Eye (tissue), 1 donor: ENCODE measurements around the gene VEPH1.
"Not testable (repeated sequence)": the region's sequence is repeated elsewhere in the genome, so short reads cannot be mapped to it uniquely, and the experiment has no call there.

Experiments
- DNase-seq: peaks from one replicate; pipeline ENCODE4 v3.0.0-alpha.2; 2015

VEPH1 gene

DNA sequence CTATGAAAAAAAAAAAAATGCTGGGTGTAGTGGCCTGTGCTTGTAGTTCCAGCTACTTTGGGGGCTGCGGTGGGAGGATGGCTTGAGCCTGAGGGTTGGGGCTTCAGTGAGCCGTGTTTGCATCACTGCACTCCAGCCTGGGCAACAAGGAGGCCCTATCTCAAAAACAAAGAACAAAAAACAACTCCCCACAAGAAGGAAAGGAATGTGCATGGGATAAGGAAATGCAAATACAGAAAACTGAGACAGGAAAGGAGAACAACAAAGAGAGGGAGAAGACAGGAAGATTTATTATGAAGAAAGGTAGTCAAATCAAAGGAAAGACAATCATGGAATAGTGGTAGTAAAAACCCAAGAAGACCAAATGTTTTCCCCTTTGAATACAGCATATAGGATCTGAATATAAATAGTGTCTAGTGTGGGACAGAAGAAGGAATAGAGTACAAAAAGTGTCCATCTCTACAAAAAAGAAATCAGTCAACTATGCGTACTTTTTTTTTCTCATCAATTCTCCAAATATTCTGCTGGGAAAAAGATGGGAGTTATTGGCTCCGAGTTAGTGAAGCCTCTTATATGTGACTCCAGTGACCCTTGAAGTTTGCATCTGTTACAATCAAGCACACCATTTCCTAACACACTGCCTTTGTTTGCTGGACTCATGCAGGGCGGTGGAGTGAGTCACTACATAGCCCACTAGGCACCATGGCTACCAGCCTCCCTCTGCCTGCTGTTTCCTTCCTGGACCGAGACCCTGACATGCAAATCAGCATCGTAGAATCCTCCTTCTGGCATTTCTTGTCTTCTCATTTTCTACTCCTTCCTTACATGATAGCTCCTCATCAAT, 167.8 kb downstream of the VEPH1 start:
- peak; percentile 58 for DNase-seq

DNA sequence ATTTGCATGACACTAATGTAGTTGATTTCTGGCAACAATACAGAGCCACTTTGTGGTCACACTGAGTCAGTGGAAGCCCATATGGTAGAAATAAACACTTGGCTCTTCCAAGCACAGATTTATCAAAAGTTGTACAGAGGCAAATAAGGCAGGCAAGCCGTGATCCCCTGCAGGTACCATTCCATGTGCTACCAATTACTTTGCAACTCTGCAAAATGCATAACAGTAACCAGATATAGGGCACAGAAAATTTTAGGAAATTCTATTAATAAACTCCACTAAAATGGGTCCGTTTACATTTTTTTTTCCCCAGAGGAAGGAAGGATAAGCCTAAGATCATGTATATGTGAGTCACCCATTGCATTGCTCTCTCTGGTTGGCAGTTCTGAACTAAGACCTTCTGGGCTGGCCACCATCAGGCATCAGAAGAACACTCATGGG, 169.6 kb downstream of the VEPH1 start:
- no peak for DNase-seq

DNA sequence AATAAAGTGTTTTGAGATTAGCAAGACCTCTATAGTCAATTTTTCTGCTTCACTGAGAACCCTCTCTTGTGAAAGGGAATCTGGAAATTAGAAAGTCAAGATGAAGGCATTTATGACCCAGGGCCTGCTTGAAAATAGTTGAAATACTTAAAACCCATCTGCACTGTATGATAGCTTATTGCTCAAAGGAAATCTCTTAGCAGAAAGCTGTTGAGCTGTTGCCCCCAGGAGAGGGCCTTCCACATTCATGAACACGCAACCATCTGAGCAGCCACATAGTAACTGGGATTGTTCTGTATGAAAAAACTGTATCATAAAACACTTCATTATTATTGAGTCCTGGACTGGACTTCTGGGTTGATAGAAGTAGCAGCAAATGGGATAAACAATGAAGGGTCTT, 173.0 kb downstream of the VEPH1 start:
- peak; percentile 21 for DNase-seq

DNA sequence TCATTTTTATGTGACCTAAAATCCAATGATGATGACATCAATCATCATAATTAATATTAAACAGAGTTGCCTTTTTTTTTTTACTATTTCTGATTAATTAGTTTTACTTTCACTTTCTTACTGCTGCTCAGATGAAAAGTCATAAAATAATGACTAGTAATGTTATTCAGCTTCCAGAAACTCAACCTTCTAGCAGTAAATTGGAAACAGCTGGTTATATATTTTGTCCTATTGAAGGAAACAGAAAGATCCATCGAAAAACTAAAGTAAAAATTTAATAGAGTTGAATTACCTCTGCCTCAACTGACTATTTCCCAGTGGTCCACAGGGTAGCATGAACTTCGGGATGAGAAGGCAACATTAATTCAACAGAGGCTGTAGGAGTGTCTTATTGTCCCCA, 173.7 kb downstream of the VEPH1 start:
- DNase-seq: no peak

DNA sequence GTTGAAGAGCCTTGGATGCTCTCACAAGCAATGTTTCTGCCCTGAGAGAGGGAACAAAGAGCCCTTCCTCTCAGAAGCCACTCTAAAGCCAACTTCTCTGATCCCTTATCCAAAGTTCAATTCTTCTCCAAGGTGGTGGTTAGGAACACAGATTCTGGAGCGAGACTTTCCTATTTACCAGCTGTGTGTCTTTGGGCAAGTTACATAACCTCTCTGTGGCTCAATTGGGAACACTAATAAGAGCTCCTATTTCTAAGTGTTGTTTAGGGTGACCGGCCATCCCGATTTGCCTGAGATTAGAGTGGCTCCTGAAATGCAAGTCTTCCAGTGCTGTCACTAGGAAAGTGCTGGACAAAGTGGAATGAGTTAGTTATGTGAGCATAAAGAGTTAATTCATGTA, 175.4 kb downstream of the VEPH1 start:
- no peak for DNase-seq

DNA sequence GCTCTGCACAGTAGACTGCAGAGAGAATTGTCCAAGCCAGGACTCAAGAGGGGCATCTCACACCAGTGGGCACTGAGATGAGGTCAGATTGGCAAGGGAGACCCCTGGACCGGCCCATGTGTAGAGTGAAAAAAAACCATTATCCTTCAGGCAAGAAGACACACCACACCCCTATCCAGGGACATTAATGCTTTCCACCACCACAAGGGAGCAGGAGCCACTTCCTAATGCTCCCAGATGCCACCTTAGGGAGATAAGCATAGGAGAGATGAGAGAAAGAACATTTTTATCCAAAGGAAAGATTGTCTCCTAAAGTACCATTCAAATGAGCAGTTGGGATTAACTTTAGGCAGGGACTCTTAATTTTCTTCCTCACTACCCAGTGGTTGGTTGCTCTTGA, 176.2 kb downstream of the VEPH1 start:
- no peak for DNase-seq

DNA sequence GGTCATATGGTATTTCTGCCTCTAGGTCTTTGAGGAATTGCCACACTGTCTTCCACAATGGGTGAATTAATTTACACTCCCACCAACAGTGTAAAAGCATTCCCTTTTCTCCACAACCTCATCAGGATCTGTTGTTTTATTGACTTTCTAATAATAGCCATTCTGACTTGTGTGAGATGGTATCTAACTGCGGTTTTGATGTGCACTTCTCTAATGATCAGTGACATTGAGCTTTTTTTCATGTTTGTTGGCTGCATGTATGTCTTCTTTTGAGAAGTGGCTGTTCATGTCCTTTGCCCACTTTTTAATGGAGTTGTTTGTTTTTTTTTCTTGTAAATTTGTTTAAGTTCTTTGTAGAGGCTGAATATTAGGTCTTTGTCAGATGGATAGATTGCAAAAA, 178.3 kb downstream of the VEPH1 start:
- not testable (repeated sequence) for DNase-seq

DNA sequence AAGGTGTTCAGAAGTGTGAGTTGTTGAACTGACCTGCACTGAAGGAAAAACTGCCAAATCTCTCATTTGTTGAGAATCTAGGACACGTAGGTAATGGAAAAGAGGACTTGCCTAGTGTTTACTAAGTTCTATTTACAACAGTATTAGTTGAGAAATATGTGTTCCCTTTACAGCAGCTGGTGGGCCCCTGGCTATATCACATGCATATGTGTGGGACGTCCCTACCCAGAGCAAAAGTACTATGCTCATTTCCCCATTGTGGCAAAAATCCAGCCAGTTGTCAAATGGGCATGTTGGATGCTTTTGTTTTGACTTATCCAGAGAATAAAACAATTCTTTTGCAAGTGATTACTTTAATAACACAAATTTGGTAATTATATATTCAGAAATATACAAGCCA, 179.9 kb downstream of the VEPH1 start:
- DNase-seq: no peak

DNA sequence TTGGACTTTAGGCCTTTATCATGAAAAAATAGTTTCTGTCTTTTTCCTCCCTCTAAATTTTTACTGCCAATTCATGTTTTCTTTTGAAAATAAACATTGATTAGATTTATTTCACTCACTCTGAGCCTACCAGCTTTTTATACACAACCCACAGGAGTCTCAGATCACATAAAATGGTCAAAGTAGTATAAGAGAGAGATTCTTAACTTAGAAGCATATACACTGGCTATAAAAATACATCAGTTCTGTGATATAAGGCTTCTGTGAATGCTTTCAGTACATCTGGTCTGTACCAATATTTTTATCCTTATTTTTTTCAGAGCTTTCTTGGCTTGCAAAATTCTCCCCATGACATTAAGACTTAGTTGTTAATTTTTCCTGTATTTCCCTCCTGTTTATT, 183.5 kb downstream of the VEPH1 start:
- no peak for DNase-seq

DNA sequence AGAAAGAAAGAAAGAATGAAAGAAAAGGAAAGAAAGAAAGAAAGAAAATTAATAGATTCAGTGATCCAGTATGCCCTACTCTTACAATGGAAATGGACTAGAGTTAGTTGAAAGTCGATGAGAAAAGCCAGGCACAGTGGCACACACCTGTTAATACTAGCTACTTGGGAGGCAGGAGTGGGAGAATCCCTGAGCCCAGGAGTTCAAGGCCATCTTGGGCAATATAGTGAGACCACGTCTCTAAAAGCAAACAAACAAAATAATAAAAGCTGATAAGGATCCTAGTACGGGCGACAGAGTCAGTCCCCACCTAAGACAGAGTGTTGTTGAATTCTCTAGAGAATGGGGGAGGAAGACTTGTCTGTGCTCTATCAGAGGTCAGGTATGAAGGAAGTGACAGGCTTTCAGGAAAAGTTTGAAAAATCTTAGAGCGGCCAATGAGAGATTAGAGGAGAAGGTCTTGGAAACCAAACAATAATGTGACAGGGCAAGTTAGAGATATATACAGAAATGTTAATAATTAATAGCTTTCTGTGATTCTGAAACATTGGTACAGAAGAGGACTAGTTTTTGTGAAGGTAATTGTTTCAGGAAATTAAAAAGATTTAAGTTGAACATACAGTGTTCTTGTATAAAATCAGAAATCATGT, 184.5 kb downstream of the VEPH1 start:
- no peak for DNase-seq

DNA sequence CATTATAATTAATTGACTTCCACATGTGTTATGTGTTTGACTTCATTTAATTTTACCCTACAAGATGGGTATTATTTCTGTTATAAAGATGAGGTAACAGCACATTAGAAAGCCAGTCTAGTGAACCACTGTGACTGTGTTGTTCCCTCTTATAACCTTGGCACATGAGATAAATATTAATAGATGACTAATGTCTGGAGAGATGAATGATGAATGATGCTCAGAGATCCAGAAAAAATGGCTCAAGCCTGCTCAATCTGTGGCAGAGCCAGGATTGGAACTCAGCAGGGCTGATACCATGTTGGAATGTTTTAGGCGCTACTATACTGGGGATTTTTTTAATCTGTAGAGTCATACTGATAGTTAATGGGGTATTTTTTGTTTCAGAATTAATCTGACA, 185.3 kb downstream of the VEPH1 start:
- DNase-seq: no peak

DNA sequence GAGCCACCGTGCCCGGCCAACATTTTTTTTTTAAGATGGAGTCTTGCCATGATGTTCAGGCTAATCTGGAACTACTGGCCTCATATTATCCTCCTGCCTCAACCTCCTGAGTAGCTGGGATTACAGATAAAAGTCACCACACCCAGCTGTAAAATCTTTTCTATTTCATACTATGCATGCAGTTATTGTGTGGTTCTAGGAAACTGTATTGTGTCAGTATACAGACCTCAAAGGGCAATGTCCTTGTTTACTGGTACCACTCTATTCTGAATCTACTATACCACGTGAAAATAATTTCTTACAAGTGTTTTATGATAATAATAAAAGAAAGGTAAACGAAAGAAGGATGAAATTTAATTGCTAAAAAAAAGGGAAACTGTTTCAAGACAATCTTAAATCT, 190.0 kb downstream of the VEPH1 start:
- DNase-seq: no peak

DNA sequence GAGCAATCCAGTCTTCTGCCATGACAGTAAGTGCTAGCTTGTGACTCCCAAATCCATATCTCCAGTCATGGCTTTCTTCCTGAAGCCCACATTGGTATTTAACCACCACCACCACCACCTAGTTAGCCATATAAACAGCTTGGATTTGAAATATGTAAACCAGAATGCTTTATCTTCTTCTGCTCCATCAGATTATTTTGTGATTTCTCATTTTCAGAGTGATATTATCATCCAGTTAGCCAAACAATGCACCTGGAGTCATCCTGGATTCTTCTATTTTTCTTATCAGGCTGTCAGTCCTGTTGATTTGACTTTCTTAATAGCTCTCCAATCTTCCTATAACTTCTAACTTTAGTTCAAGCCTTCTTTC, 190.9 kb downstream of the VEPH1 start:
- DNase-seq: no peak

DNA sequence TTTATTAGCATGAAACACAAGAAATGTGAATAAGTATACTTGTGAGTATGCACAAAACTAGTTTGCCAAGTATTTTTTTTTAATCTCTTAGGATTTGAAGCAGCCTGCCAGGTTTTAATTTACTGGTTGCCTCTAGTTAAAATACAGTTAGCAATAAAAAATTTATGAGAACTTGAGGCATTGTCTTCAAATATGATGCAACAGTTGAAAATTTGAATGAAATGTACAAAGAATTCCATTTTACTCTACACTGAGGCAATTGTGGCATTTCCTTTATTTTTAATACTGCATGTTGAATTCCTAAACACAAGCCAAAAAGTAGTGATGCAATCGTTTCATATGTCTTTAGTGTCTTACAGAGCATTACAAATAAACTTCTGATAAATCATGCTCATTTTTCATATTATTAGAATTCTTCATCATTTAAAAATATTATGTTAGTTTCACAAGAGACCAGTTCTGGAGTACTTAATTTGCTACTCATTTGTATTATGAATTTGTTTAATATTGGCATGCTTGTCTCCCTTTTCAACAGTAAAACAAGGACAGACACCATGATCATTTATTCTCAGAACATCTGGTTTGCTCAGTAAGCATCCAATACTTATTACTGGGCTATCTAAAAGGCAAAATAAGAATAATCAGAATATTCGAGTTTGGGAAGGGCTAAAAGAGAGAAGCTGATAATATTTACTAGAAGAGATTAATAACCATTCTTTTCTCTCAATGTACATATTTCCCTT, 191.4 kb downstream of the VEPH1 start:
- peak; percentile 25 for DNase-seq

DNA sequence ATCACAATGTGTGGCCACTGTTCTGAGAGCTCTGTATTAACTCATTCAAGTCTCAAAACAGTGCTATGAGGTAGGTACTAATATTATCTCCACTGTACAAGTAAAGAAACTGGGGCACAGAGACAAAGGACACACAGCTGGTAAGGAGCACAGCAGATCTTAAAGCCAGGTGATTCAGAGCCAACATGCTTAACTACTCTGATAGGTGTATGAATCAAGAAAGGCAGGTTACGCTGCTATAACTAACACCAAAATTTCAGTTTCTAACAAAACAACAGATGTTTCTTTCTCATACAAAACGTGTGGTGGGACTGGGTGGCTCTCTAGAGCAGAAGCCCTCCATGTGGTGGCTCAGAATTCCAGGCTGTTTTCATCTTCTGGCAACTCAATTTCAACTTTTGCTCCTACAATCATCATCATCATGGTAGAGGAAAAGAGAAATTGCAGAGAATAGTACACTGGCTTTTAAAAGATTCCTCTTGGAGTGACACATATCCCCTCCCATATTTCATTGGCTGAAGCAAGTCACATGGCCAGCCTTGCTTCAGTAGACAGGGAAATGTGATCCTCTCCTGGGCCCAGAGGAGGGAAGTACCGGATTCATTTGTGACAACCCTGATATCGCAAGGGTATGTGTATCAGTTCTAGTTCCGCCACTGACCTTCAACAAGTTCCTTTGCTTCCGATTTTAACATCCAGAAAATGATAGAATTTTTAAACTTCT, 192.7 kb downstream of the VEPH1 start:
- DNase-seq: no peak

DNA sequence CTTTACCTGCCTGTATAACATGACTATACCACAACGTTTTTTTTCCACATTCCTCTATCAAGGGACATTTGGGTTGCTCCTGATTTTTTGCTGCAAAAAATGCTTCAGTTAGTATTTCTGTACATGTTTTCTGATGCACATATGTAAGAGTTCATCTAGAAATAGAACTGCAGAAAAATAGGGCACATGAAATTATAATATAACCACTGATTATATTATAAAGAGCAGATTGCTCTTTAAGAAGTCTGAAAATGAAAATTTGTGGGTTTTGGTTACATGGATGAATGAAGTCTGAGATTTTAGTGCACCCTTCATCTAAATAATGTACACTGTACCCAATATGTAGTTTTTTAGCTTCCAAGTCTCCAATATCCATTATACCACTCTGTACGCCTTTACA, 196.7 kb downstream of the VEPH1 start:
- no peak for DNase-seq

DNA sequence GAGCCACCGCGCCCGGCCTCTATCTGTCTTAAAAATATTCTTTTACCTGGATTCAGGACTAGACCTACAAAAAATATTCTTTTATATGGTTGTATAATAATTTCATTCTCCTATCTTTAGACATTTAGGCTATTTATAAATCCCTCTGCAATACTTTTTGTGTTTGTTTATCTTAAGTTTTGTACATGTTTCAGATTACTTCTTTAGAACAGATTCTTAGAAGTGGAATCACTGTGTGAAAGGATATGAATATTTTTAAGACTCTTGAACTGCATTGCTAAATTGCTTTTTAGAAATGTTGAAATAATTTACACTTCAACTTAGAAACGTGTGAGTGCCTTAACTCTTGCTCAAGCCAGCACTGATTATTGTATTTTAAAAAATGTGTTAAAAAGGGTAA, 197.8 kb downstream of the VEPH1 start:
- DNase-seq: no peak

DNA sequence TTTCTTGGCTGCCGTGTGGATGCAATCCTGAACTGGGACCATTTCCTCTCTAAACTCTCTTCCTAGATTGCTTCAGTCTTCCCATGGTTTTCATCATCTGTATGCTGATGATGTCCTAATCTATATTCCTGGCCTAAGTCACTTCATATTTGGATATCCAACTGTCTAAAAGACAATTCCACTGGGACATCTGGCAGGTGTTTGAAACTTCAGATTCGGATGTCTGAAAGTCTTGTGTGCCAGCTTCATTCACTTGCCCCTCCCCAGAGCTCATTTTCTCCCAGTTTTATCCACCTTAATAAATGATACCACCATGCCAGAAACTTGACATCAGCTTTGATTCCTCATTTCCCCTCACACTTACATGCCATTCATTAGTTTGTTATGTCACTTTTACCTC, 201.5 kb downstream of the VEPH1 start:
- DNase-seq: no peak

DNA sequence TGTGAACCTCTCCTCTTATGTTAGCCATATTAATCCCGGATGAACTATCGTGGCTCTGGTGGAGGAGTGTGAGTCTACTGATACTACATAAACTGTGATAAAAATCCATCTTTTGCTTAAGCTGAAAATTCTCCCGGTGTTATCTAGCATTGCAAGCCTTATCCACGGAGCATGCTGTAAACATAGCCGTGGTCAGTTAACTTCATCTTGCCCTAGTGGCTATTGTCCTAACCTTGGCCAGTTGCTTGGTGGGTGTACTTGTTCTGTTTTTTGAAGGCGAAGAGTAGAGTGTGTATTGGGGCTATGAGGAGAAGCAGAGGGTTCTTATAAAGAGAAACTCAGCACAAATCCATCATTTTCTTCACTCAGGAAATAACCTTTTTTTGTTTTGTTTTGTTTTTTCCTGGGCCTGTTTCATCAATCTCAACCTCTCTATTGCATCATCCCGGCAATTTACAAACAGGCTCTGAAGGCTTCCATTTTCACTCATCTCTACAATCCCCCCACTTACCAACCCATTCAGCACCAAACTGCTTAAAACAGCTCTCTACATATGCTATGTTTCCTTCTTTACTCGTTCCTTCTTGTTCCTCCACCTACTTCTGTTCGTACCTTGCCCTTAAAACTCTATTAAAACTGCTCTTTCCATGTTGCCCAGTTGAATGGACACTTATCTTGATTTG, 202.1 kb downstream of the VEPH1 start:
- DNase-seq: no peak

DNA sequence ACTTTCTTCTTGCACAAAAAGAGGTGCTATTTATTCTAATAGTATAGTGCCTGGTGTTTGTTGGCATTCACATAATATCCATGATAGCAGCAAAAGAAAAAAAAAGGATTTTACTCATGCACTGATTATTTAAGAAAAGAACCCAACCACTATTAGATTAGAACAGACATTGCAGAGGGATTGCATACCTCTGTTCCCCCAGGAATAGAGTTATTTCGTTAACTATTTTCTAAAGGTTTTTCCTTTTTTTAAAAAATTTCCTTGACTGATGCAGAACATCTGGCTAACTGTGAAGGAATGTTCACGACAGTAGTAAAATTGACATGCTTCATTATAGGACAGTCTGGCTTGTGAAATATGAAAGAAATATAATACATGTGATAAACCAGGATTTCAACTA, 203.1 kb downstream of the VEPH1 start:
- DNase-seq: no peak

DNA sequence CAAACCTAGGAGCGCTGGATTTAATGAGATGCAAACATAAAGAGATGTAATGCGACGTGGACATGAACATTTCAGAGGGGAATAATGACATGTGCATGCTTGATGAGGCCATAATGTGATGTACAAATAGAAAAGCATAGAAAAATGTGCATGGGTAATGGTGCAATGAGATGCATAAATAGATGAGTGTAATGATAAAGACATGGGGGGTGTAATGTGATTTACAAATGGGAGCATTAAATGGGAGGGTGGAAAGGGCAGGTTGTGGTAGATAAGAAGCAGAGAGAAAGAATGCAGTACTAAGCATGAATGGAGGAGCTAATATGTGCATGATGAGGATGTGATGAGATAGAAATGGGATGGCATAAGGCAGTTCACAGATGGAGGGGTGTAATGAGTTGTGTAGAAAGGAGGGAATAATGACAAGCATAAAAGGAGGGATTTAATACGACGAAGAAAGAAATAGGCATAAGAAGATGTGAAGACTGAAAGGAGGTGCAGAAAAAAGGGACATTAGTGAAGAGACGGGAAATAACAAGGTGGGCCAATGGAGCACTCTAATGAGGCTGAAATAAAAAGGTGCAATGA, 205.8 kb downstream of the VEPH1 start:
- peak; percentile 14 for DNase-seq

DNA sequence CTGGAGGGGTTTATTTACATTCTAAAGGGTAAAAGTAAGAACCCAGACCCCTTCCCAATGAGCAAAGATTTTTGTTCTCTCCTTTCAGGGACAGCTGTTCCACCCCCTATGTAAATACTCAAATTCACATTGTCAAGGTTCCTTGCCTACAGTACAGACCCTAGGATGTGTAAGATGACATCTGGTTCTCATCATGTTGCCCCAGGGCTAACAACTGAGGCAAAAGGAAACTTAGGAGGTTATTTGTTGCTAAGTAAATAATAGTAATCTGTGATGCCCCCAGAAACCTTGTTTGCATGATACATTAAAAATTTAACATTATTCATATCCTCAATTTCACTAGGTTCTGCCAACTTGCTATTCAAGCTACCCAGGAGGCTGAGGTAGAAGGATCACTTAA, 208.3 kb downstream of the VEPH1 start:
- DNase-seq: no peak
